Activated CD8-positive, alpha-beta T cell treated with anti-CD3 and anti-CD28 coated beads for 36 hours (primary cell): ENCODE measurements around the gene ADORA2A. TPM values are rescaled to one million over a fixed set of nuclear protein-coding genes. Genes with fewer than 3 reads are reported as not detected.

ENCODE experiments used
- ATAC-seq: fragments of 200-7000 bp; cut with Tn5 transposase; one replicate; pipeline ENCODE4 v1.10.0; 2021; ENCODE audit warnings: mild to moderate bottlenecking, moderate library complexity
- CTCF ChIA-PET: fragments of 350-600 bp; sonication (Branson Sonifier 250); formaldehyde crosslinking; loops from one replicate; lab custom pipeline; 2021; ENCODE audit warnings: antibody characterized with exemption; lab: Charles Lee
- POLR2A ChIA-PET: fragments of 350-600 bp; sonication (Branson Sonifier 250); formaldehyde crosslinking; loops from one replicate; lab custom pipeline; 2021; ENCODE audit warnings: antibody characterized with exemption; lab: Charles Lee
- DNase-seq: peaks from one replicate; pipeline ENCODE4 v3.0.0-alpha.2; 2020
- H3K27ac Mint-ChIP-seq: one replicate; pipeline ENCODE4 v1.8.0; 2021; ENCODE audit warnings: mild to moderate bottlenecking, mixed read lengths
- H3K27me3 Mint-ChIP-seq: one replicate; pipeline ENCODE4 v1.8.0; 2021; ENCODE audit warnings: mixed read lengths
- H3K36me3 Mint-ChIP-seq: one replicate; pipeline ENCODE4 v1.8.0; 2021; ENCODE audit warnings: low read depth, mixed read lengths
- H3K4me1 Mint-ChIP-seq: one replicate; pipeline ENCODE4 v1.8.0; 2021; ENCODE audit warnings: low read depth, mixed read lengths
- H3K4me3 Mint-ChIP-seq: one replicate; pipeline ENCODE4 v1.8.0; 2021; ENCODE audit warnings: mild to moderate bottlenecking, moderate library complexity, mixed read lengths
- H3K9me3 Mint-ChIP-seq: one replicate; pipeline ENCODE4 v1.8.0; 2021; ENCODE audit warnings: mixed read lengths
- CTCF ChIP-seq: fragments of 200-600 bp; IDR thresholded peaks from one replicate; pipeline ENCODE4 v1.8.0; 2022; ENCODE audit warnings: antibody characterized with exemption, mild to moderate bottlenecking
- intact Hi-C: fragments of 100-400 bp; cut with micrococcal nuclease; formaldehyde crosslinking; loops from one replicate; pipeline ENCODE4 v1.10.0; 2022
- total RNA-seq, 2 experiments: library from RNA; stranded (reverse); gene quantifications; one replicate each; pipeline ENCODE4 v1.2.3, GENCODE V29; 2021

ADORA2A gene
- total RNA-seq, 2 experiments from 2014 or later, result 41.4 to 42.9 TPM

DNA sequence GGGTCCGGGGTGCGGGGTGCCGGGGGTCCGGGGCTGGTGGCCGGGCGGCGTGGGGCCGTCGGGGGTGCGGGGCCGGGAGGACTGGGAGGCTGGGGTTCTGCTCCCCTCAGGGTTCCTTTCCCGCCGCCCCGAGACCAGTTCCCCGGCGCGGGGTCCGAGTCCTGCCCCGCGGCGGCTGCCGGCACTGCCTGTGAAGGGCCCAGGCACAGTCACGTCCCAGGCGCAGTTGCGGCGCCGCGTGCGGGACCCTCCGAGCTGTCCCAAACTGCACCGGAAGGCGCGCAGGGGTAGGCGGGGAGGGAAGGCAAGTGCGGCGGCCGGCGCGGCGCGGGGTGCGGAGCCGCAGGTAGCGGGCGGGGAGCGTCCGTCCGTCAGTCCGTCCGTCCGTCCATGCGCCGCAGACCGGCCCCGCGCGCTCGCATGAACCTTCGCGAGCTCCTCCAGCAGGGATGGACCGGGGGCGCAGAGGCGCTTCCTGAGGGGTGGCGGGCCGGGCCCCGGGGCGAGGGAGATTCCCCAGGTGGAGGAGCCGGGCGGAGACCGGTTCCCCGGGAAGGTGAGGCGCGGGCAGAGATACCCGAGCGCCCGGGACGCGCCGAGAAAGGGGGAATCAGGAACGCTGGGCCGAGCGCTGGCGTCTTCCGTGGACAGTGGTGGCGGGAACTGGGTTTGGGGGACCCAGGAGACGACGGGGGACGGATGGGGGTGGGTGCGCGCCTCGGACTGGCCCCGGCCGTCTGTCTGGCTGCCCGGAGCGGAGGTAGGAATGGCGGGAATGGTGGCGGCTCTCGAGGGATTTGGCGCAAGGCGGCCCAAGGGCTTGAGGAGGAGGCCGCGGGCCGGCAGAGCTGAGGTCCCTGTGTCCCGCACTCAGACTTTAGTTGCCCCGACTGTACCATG lies 3.1 kb upstream of the ADORA2A start:
- peaks cover 26% of the 10 kb centered on the region for H3K4me1 Mint-ChIP-seq

GRCh38 chr22:24424901-24425775 lies 2.3 kb upstream of the ADORA2A start:
- peak overlapping the region; percentile 93 for H3K4me3 Mint-ChIP-seq
- ChIA-PET POLR2A (interaction anchor here (1.0 to 1.7 kb wide), 6 partner anchors 9 to 97 kb away, joined by 3 to 12 read pairs (median 4); no protein-coding TSS in a partner anchor), CTCF (interaction anchor here (0.7 to 4.4 kb wide), 17 partner anchors 9 to 103 kb away, joined by 3 to 51 read pairs (median 4); no protein-coding TSS in a partner anchor)
- DNase-seq (no peak), ATAC-seq (no peak)
- intact Hi-C loops, result loop anchor here (5.0 kb wide), 2 partner anchors 77 to 97 kb away; no protein-coding TSS in a partner anchor
- peaks cover 11% of the 10 kb centered on the region for H3K36me3 Mint-ChIP-seq
- no peak for TF ChIP-seq CTCF
- H3K9me3 Mint-ChIP-seq, result no peaks in the 10 kb centered on the region
- H3K4me1 Mint-ChIP-seq, result peaks cover 34% of the 10 kb centered on the region
- H3K27ac Mint-ChIP-seq, result peak overlapping the region; percentile 98
- H3K27me3 Mint-ChIP-seq, result peaks cover 3% of the 10 kb centered on the region

More for the DNA sequence above, 3.1 kb upstream of the ADORA2A start:
- peak; percentile 65 for DNase-seq
- intact Hi-C loops, result loop anchor here (5.0 kb wide), 1 partner anchor 98 kb away; no protein-coding TSS in a partner anchor
- peak; percentile 9 for ATAC-seq
- peaks cover 3% of the 10 kb centered on the region for H3K27me3 Mint-ChIP-seq
- ChIA-PET CTCF (interaction anchor here (0.7 to 4.1 kb wide), 21 partner anchors 10 to 103 kb away, joined by 3 to 51 read pairs (median 4); no protein-coding TSS in a partner anchor), POLR2A (interaction anchor here (1.0 to 1.7 kb wide), 3 partner anchors 10 to 47 kb away, joined by 3 to 12 read pairs (median 5); no protein-coding TSS in a partner anchor)
- peaks cover 11% of the 10 kb centered on the region for H3K36me3 Mint-ChIP-seq
- H3K4me3 Mint-ChIP-seq, result peak overlapping the region; percentile 93
- TF ChIP-seq CTCF, result no peak
- H3K9me3 Mint-ChIP-seq, result no peaks in the 10 kb centered on the region
- peak overlapping the region; percentile 67 for H3K27ac Mint-ChIP-seq

GRCh38 chr22:24426436-24426835 lies 963 bp upstream of the ADORA2A start:
- POLR2A ChIA-PET, result interaction anchor here (0.5 to 1.5 kb wide), 8 partner anchors 8 to 96 kb away, joined by 3 to 9 read pairs (median 4); no protein-coding TSS in a partner anchor
- H3K4me3 Mint-ChIP-seq, result peak overlapping the region; percentile 93
- no peak for TF ChIP-seq CTCF
- CTCF ChIA-PET, result interaction anchor here (0.9 to 4.4 kb wide), 5 partner anchors 9 to 141 kb away, joined by 3 to 28 read pairs (median 5); no protein-coding TSS in a partner anchor
- no peaks in the 10 kb centered on the region for H3K9me3 Mint-ChIP-seq
- H3K27me3 Mint-ChIP-seq, result peaks cover 3% of the 10 kb centered on the region
- peaks cover 15% of the 10 kb centered on the region for H3K36me3 Mint-ChIP-seq
- DNase-seq, result no peak
- peak overlapping the region; percentile 98 for H3K27ac Mint-ChIP-seq
- intact Hi-C loops, result loop anchor here (5.0 kb wide), 1 partner anchor 76 kb away; no protein-coding TSS in a partner anchor
- peaks cover 44% of the 10 kb centered on the region for H3K4me1 Mint-ChIP-seq
- no peak for ATAC-seq

DNA sequence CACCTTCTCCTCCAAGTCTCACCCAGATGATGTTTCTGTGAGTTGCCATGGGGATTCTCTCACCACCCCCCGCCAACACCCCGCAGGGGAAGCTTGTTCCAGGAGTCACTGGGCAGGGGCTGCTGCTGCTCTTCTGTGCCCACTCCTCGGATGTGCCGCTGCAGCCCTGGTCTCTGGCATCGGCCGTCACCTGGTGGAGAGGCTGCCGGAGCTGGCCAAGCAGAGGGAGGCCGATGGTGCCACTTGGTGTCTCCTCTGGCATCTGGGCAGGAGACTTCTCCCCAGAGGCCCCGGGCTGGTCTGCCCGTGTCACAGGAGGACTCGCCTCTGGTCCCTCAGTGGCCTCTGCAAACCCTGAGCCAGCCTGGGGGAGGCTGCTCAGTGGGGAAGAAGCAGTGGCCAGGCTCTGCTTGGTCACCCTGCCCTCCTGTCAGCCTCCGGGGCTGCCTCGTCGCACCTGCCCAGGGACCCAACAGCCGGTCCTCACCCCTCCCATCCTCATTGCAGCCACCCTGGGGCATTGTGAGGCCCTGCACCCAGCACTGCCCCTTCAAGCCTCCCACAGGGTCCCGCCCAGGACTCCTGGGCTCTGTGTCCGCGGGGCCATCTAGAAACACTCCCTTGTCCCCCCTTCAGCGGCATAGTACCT lies 424 bp upstream of the ADORA2A start:
- DNase-seq (peak; percentile 60), ATAC-seq (peak; percentile 0)
- no peaks in the 10 kb centered on the region for H3K9me3 Mint-ChIP-seq
- peak overlapping the region; percentile 93 for H3K4me3 Mint-ChIP-seq
- no peak for TF ChIP-seq CTCF
- H3K27ac Mint-ChIP-seq, result peak overlapping the region; percentile 98
- H3K36me3 Mint-ChIP-seq, result peaks cover 18% of the 10 kb centered on the region
- CTCF ChIA-PET, result interaction anchor here (0.8 to 4.4 kb wide), 9 partner anchors 9 to 128 kb away, joined by 3 to 28 read pairs (median 4); partner anchors contain the start of gene GUCD1
- intact Hi-C loops, result loop anchor here (5.0 kb wide), 1 partner anchor 75 kb away; no protein-coding TSS in a partner anchor
- H3K4me1 Mint-ChIP-seq, result peaks cover 49% of the 10 kb centered on the region
- POLR2A ChIA-PET, result interaction anchor here (0.8 to 1.7 kb wide), 16 partner anchors 8 to 128 kb away, joined by 3 to 9 read pairs (median 4); partner anchors contain the start of gene GUCD1
- H3K27me3 Mint-ChIP-seq, result peaks cover 3% of the 10 kb centered on the region
